DMS79 (cell line): ENCODE data around the gene CACNA2D3.
A peak's percentile ranks its signal among the peaks of the same experiment; 100 is the strongest.

Experiments
- DNase-seq: peaks from one replicate; lab custom pipeline; 2025; lab: John Stamatoyannopoulos, UW

The CACNA2D3 gene

GRCh38 chr3:54847361-54847760 is 725.0 kb downstream of the CACNA2D3 start:
- DNase-seq = no peak

- no peak for DNase-seq
These were observed 727.0 kb downstream of the CACNA2D3 start for GRCh38 chr3:54849360-54849759.

GRCh38 chr3:54850484-54851018 is 728.2 kb downstream of the CACNA2D3 start:
- no peak for DNase-seq

- peak; percentile 32 for DNase-seq
These were observed 731.4 kb downstream of the CACNA2D3 start for GRCh38 chr3:54853573-54854404.

GRCh38 chr3:54856271-54856670 is 733.9 kb downstream of the CACNA2D3 start:
- no peak for DNase-seq

- DNase-seq = no peak
These were observed 735.0 kb downstream of the CACNA2D3 start for GRCh38 chr3:54857343-54857742.

- no peak for DNase-seq
These were observed 735.9 kb downstream of the CACNA2D3 start for GRCh38 chr3:54858093-54858785.

GRCh38 chr3:54859184-54859583 is 736.8 kb downstream of the CACNA2D3 start:
- no peak for DNase-seq

GRCh38 chr3:54861248-54862067 is 739.1 kb downstream of the CACNA2D3 start:
- DNase-seq = no peak

- no peak for DNase-seq
These were observed 740.2 kb downstream of the CACNA2D3 start for GRCh38 chr3:54862526-54862925.

GRCh38 chr3:54863366-54863765 is 741.0 kb downstream of the CACNA2D3 start:
- no peak for DNase-seq

GRCh38 chr3:54863786-54864185 is 741.4 kb downstream of the CACNA2D3 start:
- DNase-seq = no peak

GRCh38 chr3:54865316-54865715 is 743.0 kb downstream of the CACNA2D3 start:
- DNase-seq = no peak

- no peak for DNase-seq
These were observed 743.9 kb downstream of the CACNA2D3 start for GRCh38 chr3:54866251-54866650.

GRCh38 chr3:54870423-54870822 is 748.1 kb downstream of the CACNA2D3 start:
- DNase-seq = no peak

- DNase-seq = no peak
These were observed 749.5 kb downstream of the CACNA2D3 start for GRCh38 chr3:54871867-54872266.

GRCh38 chr3:54873059-54874010 is 751.0 kb downstream of the CACNA2D3 start:
- no peak for DNase-seq

- no peak for DNase-seq
These were observed 752.6 kb downstream of the CACNA2D3 start for GRCh38 chr3:54874816-54875556.

- peak; percentile 15 for DNase-seq
These were observed 753.4 kb downstream of the CACNA2D3 start for GRCh38 chr3:54875596-54876268.

- DNase-seq = no peak
These were observed 754.3 kb downstream of the CACNA2D3 start for GRCh38 chr3:54876694-54877093.
